Measurements from ENCODE around the gene TMEM117.
"Not testable (repeated sequence)": the region's sequence is repeated elsewhere in the genome, so short reads cannot be mapped to it uniquely, and the experiment has no call there.

Gene TMEM117

DNA sequence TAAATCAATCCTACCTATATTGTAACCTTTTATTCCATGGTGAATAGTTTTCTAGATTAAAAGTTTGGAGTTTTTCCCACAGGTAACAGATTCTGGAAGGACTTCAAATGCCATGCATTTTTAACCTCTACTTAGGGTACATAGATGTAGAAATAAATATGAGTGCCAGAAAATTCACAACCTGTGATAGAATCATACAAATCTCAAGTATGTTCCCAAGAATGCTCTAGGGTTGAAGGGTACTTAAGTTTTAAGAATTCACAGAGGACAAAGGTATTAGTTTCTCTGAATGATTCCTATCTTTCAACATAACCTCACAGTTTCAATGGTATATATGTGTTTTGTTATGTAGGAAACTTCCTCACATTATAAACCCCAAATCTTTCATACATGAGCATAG lies 511.3 kb downstream of the TMEM117 start:
- intact Hi-C loops (cut with DNase I) = no loop called here
- no peak for DNase-seq

DNA sequence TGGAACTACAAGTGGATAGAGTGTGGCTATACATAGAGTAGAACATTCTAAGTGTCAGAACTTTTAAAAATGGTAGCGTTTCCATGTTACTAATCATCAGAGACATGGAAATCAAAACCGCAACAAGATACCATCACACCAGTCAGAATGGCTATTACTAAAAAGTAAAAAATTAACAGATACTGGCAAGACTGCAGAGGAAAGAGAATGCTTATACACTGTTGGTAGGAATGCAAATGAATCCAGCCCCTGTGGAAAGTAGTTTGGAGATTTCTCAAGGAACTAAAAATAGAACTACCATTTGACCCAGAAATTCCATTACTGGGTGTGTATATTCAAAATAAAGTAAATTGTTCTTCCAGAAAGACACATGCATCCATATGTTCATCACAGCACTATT lies 521.6 kb downstream of the TMEM117 start:
- intact Hi-C loops (cut with DNase I) = no loop called here
- DNase-seq = no peak

DNA sequence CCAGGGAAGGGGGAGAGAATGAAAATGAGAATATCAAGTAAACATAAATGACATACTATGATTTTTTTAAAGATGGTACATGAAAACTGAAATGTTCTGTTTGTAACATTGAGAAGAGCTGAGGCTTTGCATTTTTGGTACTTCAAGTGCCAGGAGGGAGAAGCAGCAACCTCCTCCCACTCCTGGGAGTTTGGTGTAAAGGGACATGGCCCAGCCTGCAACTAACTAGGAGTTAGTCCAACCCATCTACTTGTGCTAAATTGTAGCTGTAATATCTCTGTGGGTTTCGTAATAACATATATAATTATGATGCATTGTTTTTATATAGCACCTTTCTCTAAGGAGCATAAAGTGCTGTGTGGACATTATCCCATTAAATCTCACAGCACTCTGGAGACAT lies 522.8 kb downstream of the TMEM117 start:
- intact Hi-C loops (cut with DNase I) = no loop called here
- no peak for DNase-seq

DNA sequence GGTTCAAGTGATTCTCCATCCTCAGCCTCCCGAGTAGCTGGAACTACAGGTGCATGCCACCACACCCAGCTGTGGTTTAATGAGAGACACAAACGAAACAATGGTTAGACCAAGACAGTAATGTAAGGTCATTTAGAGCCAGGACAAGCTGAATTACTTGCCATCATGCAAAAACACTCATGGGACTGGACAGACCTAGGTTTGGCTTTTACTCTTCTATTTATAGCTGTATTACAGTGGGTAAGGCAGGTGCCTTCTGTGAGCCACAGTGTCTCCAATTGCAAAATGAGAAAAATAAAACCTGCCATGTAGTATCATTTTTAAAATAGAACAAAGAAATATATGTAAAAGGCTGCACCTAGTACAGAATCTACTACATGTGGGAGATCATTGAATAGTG lies 527.1 kb downstream of the TMEM117 start:
- no peak for DNase-seq

DNA sequence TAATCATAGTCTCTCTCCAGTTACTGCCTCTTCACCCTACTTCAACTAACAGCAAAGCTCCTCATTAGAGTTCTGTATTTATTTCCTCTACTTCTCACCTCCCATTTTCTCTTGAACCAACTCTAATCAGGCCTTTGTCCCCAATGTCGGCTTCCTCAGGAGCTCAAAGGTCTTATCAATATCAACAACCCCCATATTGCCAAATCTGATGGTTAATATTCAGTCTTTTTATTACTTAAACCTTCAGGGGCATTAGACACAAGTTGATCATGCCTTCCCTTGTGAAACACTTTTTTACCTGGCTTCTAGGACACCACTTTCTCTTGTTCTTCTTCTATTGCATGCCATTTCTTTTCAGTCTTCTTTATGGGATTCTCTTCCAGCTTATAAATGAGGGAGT lies 531.3 kb downstream of the TMEM117 start:
- intact Hi-C loops (cut with DNase I) = no loop called here
- DNase-seq = no peak

More for the DNA sequence above, 527.1 kb downstream of the TMEM117 start:
- intact Hi-C loops (cut with DNase I) = no loop called here

DNA sequence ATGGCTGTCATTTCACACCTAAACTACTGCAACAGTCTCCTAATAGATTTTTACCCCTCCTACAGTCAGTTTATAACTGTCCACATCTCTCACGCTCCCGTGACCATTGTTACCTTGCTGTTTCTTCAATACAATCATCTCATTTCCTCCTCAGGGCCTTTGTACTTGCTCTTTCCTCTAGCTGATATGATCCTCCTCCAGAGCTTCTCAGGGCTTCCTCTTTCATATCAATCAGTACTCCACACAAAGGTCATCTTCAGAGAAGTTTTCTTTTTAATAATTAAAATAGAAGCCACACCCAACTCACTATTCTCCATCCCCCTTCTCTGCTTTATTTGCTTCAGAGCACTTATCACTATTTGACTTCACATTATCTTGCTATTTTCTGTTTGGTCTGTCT lies 532.0 kb downstream of the TMEM117 start:
- intact Hi-C loops (cut with DNase I) = no loop called here
- DNase-seq = no peak

DNA sequence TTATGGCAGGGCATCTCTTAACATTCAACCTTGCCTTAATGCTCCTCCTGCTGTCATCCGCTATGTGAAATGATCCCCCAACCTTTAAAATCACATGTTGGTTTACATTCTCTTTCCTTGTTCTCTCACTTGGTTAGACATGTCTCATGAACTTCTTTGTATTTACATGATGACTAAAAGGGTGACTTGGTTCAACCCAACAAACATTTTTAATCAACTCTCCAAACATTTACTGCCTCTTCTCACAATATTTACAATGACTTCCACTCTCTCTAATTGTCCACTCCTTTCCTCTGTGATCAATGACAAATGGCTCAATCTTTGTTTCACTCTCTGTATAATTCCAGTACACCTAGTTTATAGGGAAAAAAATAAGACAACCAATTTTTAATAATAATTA lies 534.1 kb downstream of the TMEM117 start:
- intact Hi-C loops (cut with DNase I) = no loop called here

DNA sequence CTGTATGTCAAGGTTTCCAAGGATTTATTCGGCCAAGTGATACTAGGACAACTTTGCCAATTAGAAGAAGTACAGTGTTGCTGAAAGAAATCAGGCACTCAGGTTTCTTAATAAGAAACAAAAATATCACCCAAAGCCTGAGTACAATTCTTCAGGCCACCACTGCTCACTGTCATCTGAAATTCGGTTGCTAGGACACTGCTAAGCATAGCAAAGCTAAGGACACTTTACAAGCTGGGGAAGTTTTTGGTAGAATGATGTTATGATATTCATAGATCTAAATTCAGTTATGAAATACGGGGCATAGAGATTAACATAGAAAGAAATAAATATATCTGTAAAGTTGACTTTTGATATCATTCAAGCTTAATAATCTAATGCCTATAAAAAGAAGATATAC lies 535.1 kb downstream of the TMEM117 start:
- DNase-seq = no peak
- intact Hi-C loops (cut with DNase I) = no loop called here

More for the DNA sequence above, 534.1 kb downstream of the TMEM117 start:
- no peak for DNase-seq

DNA sequence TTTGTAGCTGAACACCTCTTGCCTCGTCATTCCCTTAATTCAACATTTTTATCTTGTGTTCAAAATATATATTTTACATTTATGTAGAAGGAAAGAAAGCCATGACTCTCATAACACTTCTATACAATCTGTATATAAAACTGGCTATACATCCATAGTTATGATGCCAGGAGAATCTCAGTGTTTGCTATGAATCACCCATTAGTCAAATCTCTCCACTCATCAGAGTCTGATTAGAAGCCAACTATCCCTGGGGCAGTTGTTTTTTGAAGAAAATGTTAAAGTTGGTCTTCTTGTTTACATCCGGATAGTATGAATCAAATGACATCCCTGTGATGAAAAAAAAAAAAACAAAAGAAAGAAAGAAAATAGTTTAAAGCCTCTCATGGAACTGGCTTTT lies 536.4 kb downstream of the TMEM117 start:
- intact Hi-C loops (cut with DNase I) = no loop called here
- DNase-seq = no peak

DNA sequence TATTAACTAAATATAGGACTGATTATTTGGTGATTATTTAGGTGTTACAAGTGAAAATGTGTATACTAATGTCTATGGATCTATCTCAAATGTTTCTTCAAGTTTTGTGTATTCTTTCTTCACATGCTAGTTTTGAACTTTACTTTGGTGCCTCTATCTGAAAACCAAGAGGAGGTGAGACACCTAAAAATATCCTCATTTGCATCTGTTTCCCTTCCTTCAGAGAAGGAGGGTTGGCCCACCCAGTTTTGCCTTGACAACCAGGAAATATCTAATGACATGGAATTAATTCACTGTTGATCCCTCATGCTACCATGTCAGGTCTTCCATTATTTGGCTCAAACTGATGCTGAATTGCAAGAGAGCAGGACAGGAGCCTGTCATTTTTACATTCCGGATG lies 539.8 kb downstream of the TMEM117 start:
- DNase-seq = no peak
- intact Hi-C loops (cut with DNase I) = no loop called here

DNA sequence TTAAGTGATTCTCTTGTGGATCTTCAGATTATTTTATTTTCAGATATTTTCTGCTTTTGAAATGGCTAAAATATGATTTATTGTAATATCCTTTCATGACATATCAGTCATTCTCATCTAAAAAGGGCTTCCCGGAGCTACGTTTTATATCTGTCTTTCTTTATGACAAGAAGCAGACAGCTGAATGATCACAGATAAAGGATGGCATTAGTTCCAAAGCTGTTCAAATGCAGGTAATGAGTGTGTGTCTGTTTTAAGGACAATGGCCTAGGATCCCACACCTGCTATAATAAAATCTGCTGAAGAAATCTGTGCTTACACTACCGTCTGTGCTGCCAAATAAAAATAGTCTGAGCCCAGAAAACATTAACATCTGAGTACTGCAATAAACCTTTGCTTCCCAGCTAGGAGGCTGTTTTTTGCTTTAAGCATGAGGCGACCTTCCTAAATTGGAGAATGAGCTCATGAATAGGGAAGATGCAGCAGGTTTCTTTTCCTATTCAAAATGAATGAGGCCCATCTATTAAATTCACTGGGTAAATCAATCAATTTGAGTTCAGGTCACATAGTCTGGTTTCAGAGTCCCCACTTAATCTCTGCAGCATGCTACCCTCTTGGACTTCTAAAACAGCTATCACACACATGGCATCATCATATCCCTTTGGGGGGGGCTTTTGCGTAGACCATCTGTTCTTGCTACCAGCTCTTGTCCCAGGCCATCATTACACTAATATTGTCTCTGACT lies 541.7 kb downstream of the TMEM117 start:
- DNase-seq = no peak

DNA sequence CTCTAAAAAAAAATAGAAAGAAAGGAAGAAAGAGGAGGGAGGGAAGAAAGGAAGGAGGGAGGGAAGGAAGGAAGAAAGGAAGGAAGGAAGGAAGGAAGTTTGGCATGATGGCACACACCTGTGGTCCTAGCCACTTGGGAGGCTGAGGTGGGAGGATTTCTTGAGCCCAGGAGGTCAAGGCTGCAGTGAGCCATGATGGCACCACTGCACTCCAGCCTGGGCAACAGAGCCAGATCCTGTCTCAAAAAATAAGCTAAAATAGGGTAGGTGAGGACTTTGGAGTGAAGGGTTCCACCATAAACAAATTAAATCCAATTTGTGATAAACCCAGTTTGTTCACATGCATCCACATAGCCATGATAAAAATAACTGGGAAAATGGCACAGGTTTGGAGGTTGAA lies 543.2 kb downstream of the TMEM117 start:
- intact Hi-C loops (cut with DNase I); DNase-seq: not testable (repeated sequence)

More for the DNA sequence above, 541.7 kb downstream of the TMEM117 start:
- intact Hi-C loops (cut with DNase I) = no loop called here

DNA sequence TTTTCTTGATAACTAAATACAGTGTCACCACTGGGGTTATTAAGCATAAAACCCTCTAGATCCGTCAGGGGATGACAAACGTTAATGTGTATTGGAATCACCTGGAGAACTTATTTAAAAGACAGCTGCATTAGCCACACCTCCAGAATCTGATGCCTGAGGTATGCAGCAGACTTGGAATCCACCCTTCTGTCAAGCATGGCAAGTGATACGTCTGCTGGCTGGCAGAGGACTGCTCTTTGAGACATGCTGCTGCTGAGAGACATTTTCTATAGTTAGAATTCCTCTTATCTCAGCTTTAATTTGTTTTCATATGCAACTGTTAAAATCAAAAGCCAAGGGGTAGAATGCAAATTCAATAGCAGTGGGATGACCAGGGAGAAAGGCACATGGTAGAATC lies 544.0 kb downstream of the TMEM117 start:
- DNase-seq = peak in 3 of 10 donors; percentile 31 to 88 (median 68)
- intact Hi-C loops (cut with DNase I) = no loop called here

DNA sequence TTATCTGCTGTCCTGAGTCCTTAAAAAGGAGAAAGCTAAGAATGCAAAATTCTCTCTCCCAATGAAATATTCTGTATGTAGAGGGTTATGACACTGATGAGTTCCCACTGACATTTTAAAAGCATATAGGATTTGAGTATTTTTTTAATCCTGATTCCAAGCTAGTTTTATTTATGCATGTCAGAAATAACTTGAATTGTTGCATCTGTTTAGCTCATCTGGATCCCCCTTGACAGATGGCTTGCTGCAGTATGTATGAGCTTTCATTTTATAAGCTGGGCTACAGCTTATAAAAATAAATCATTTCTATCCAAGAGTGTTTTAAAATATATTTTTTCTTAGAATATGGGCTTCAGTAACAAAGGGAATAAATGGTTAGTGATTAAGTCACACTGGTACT lies 545.0 kb downstream of the TMEM117 start:
- DNase-seq = no peak
- intact Hi-C loops (cut with DNase I) = no loop called here

DNA sequence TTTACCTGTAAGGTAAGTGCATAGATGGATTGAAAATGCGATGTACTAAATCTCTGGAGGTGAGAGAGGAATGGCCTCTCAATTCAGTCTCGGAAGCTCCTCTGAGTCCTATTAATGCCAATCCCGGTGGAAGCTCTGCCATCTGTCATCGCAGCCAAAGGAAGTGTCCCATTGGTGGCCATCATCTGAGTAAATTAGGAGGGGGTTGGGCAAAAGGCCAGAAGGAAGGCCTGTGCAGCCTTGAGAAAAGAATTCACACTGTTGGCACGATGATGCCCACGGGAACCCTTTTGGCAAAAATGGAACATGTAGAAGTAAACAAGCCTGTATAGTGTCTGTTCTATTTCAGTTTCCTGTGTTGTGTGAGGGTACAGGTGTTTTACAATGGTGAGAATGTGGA lies 545.5 kb downstream of the TMEM117 start:
- intact Hi-C loops (cut with DNase I) = no loop called here
- DNase-seq = no peak

DNA sequence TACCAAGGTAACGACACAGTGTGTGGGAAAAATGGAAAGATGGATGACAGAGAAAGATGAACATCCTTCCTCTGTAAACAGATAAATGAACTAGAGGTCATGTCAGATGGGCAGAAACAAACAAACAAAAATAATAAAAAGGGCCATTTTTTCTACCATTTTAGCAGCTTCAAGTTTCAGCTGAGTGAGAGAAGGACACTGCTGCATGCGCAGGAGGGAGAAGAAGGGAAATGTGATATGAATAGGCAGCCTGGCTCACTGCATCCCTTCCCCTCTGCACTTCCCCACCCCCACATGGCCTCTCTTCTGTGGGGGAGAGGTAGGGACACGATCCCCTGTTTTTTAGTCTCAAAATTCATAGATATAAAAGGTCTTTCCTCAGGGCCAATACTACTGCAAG lies 548.3 kb downstream of the TMEM117 start:
- no peak for DNase-seq
- intact Hi-C loops (cut with DNase I) = no loop called here

DNA sequence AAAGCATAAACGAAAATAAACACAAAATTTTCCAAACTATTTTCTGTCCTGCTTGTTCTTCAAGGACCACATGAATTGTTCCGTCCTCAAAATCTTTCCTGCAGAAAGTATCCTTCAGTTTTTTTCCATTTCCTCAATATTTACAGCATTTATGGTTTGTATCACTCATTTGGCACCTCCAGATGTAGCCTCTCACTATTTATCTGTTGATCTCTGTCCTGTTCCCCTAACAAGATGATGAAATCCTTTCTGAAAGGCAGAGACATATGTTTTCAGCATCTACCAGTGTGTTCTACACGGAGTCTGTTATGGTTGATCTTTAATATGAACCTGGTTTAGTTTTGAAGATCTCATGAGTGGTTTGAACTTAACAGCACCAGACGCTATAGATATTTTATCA lies 550.1 kb downstream of the TMEM117 start:
- no peak for DNase-seq
- intact Hi-C loops (cut with DNase I) = no loop called here

DNA sequence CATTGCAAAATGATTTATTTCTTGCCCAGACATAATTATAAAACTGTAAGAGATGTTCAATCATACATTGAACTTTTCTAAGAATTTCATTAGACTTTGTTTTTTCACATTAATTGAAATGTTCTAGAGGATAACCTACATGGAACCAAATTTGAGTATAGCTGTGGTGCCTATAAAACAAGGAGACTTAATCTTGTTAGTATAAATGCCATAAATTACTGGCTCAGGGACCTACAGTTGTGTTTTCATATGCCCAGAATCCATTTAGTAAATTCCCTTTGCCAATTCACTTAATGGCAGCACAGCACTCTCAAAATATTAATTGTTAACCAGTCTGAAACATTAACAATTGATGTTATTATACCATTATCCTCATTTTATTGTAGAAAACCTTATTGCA lies 551.7 kb downstream of the TMEM117 start:
- intact Hi-C loops (cut with DNase I) = no loop called here
- no peak for DNase-seq

DNA sequence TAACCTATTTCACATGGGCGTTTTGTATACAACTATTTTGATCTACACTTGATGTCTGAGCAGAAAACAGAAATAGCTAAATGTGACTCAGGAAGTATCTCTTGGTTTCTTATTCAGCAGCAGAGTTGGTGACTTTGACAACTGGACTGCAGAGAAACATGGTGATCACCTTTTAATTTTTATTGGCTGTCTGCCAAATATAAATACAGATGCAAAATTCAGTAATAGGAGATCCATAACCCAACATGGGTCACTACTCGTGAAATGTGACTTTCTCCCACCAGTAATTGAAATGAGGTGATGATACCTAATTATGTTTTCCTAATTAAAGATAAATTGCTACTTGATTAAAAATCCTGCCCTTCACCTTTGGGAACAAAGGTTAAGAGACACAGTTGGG lies 553.2 kb downstream of the TMEM117 start:
- no peak for DNase-seq
- intact Hi-C loops (cut with DNase I) = no loop called here

DNA sequence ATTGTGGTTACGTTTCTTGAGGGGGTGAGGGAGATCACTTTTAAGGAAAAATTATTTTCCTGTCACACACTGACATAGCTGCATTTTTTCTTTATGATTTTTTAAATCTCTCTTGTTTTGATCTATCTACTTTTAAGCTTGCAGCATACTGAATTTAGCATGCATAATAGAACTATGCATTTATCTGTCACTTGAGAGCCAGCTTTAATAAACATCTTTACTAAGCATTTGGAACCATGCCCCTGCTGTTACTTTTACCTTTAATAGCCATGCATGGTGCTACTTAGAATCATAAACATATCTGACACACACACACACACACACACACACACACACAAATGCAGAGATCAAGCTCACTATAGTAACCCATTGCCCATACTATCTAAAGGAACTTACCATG lies 554.0 kb downstream of the TMEM117 start:
- DNase-seq = no peak
- intact Hi-C loops (cut with DNase I) = no loop called here

DNA sequence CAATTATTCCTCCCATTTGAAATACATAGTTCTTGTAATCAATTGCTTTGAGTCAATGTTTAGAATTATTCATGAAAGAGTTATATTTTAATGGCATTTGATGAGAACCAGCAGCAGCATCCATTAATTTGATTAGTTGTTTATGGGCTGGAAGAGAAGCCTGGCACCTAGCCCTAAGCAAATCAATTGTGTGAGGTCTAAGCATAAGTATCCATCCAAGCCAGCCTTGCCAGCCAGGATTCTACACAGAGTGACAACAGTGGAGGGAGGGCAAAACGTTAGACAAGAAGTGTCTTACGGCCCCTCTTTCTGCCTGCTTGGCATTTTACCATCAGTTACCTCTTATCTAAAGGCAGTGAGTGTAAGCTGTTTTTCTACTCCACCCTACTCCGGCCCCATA lies 561.8 kb downstream of the TMEM117 start:
- no peak for DNase-seq
- intact Hi-C loops (cut with DNase I) = no loop called here

DNA sequence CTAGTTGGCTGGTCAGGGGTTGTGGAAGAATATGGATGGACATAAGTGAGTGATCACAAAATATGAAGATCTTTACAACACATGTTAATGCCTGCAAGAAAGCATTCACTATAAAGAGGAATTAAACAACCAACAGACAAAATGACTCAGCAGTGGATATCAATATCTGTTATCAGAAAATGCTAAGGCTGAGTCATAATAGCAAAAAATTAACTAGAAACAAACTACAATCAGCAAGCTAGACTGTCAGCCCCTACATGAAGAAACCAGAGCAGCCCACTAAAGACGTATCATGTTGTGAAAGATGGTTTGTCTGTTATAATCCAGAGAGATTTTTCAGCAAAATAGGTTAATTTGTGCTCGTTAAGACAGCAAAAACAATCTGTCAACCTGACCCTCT lies 567.3 kb downstream of the TMEM117 start:
- intact Hi-C loops (cut with DNase I) = no loop called here
- no peak for DNase-seq

DNA sequence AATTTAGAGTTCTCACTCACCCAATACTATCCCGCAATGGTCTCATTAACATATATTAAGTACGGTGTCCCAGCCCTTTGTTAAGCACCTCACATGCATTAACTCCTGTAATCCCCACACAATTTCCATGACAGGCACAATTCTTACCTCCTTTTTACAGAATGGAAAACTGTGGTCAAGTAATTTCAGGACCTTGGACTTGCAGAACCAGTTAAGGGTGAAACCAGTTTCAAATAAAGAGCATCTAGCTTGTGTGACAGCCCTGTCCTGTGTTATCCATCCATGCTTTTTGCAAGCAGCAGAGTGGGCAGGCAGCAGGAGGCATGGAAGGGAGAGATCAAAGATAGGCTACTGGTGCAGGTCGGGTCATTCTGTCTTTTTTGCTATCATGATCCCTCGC lies 569.4 kb downstream of the TMEM117 start:
- DNase-seq = no peak
- intact Hi-C loops (cut with DNase I) = no loop called here

All from posterior cingulate gyrus (tissue), 11 donors.